Tibial nerve (tissue), 4 donors: ENCODE results near the gene JAGN1. TPM values are rescaled to one million over a fixed set of nuclear protein-coding genes. Genes with fewer than 3 reads are reported as not detected.

ENCODE experiments used
- DNase-seq, 2 donors: peaks; one replicate each; pipeline ENCODE4 v3.0.0-alpha.2; 2019; ENCODE audit warnings: low spot score in 2 of 2
- H3K27ac ChIP-seq, 4 donors: fragments of 200-600 bp; sonication (generic) in 3 of 4; one replicate each; pipeline ENCODE4 v1.5.1; 2017 to 2019; ENCODE audit warnings: mild to moderate bottlenecking in 1 of 4
- H3K27me3 ChIP-seq, 2 donors: fragments of 200-600 bp; sonication (generic) in 1 of 2; one replicate each; pipeline versions ENCODE4 v1.5.1 to v1.6.0; 2017 to 2019
- H3K36me3 ChIP-seq, 3 donors: fragments of 200-600 bp; sonication (generic); one replicate each; pipeline ENCODE4 v1.5.1; 2018 to 2019
- H3K4me1 ChIP-seq, 4 donors: fragments of 200-600 bp; sonication (generic) in 3 of 4; one replicate each; pipeline ENCODE4 v1.5.1; 2017 to 2019
- H3K4me3 ChIP-seq, 4 donors: fragments of 200-600 bp; sonication (generic) in 3 of 4; one replicate each; pipeline ENCODE4 v1.5.1; 2017 to 2019; ENCODE audit warnings: mild to moderate bottlenecking in 1 of 4, moderate library complexity in 1 of 4
- H3K9me3 ChIP-seq, 4 donors: fragments of 200-600 bp; sonication (generic) in 3 of 4; one replicate each; pipeline ENCODE4 v1.5.1; 2017 to 2019
- CTCF ChIP-seq, 5 experiments: fragments of 200-600 bp in 3 of 5; fragments of 450-650 bp in 2 of 5; sonication (generic) in 3 of 5; IDR thresholded peaks; one replicate each; pipeline ENCODE4 v1.5.1; 2016 to 2019; ENCODE audit warnings: antibody characterized with exemption in 5 of 5, mild to moderate bottlenecking in 3 of 5, moderate library complexity in 2 of 5
- EP300 ChIP-seq, 2 donors: sonication (generic); formaldehyde crosslinking; IDR thresholded peaks; one replicate each; pipeline ENCODE4 v1.6.1; 2017; ENCODE audit warnings: antibody characterized with exemption in 2 of 2, mild to moderate bottlenecking in 1 of 2
- POLR2A ChIP-seq, 2 donors: fragments of 450-650 bp; IDR thresholded peaks; one replicate each; pipeline ENCODE4 v1.6.1; 2017; ENCODE audit warnings: antibody characterized with exemption in 2 of 2, mild to moderate bottlenecking in 2 of 2, moderate library complexity in 2 of 2
- WGBS, 2 donors: methylation state at CpG; one replicate each; pipeline ENCODE4 v1.1.5; 2018; 5-methylcytosine and 5-hydroxymethylcytosine counted together
- total RNA-seq, 4 donors: library from RNA; depleted of rRNA; stranded (reverse); fragments of >200 nt; gene quantifications; one replicate each; pipeline ENCODE4 v1.1.0, GENCODE V29; 2016

The JAGN1 gene
- total RNA-seq, 4 donors from 2014 or later = 21.6 to 46.7 (median 34.7) TPM

GRCh38 chr3:9918261-9919038 is 28.0 kb downstream of the JAGN1 start:
- DNase-seq = no peak
- TF ChIP-seq EP300 (IDR thresholded peaks at IDR 0.05) (no peak), CTCF (IDR thresholded peaks at IDR 0.05) (no peak), POLR2A (IDR thresholded peaks at IDR 0.05) (no peak)
- peaks cover 0 to 47% (median 29%) of the 10 kb centered on the region in 4 donors for H3K4me1 ChIP-seq
- H3K9me3 ChIP-seq = no peaks in the 10 kb centered on the region
- no peaks in the 10 kb centered on the region for H3K27me3 ChIP-seq
- WGBS, 2 donors = 91 to 93% methylated on average over 7 to 8 of the region's 8 CpGs
- no peak overlapping the region for H3K4me3 ChIP-seq
- H3K36me3 ChIP-seq = peaks cover 0 to 27% (median 0%) of the 10 kb centered on the region in 3 donors
- peak overlapping the region in 1 of 4 donors; percentile 95 for H3K27ac ChIP-seq

- no peak overlapping the region for H3K4me3 ChIP-seq
- H3K4me1 ChIP-seq = peaks cover 0 to 14% (median 4%) of the 10 kb centered on the region in 4 donors
- peaks cover 0 to 75% (median 0%) of the 10 kb centered on the region in 3 donors for H3K36me3 ChIP-seq
- no peaks in the 10 kb centered on the region for H3K9me3 ChIP-seq
- no peaks in the 10 kb centered on the region for H3K27me3 ChIP-seq
- TF ChIP-seq EP300 (IDR thresholded peaks at IDR 0.05) = no peak
- TF ChIP-seq CTCF (IDR thresholded peaks at IDR 0.05) = no peak
- no peak for TF ChIP-seq POLR2A (IDR thresholded peaks at IDR 0.05)
- no peak for DNase-seq
- 91 to 95% methylated on average over 21 to 23 of the region's 23 CpGs for WGBS, 2 donors
- H3K27ac ChIP-seq = no peak overlapping the region
These were observed 37.7 kb downstream of the JAGN1 start for GRCh38 chr3:9928158-9928557.

- peaks cover 5 to 35% (median 17%) of the 10 kb centered on the region in 4 donors for H3K4me1 ChIP-seq
- no peaks in the 10 kb centered on the region for H3K9me3 ChIP-seq
- H3K4me3 ChIP-seq = no peak overlapping the region
- no peaks in the 10 kb centered on the region for H3K27me3 ChIP-seq
- no peak overlapping the region for H3K27ac ChIP-seq
- no peak for TF ChIP-seq POLR2A (IDR thresholded peaks at IDR 0.05)
- TF ChIP-seq CTCF (IDR thresholded peaks at IDR 0.05) = no peak
- TF ChIP-seq EP300 (IDR thresholded peaks at IDR 0.05) = no peak
- WGBS, 2 donors = 93 to 95% methylated on average over 4 of the region's 4 CpGs
- DNase-seq = no peak
- H3K36me3 ChIP-seq = peaks cover 0 to 56% (median 0%) of the 10 kb centered on the region in 3 donors
These were observed 40.5 kb downstream of the JAGN1 start for GRCh38 chr3:9930804-9931418.

- Histone ChIP-seq H3K27ac (peak overlapping the region; percentile 90 to 98 (median 98)), H3K9me3 (no peaks in the 10 kb centered on the region), H3K36me3 (peaks cover 0 to 55% (median 0%) of the 10 kb centered on the region in 3 donors), H3K4me1 (peaks cover 5 to 39% (median 18%) of the 10 kb centered on the region in 4 donors), H3K4me3 (peak overlapping the region; percentile 68 to 88 (median 81)), H3K27me3 (no peaks in the 10 kb centered on the region)
- WGBS, 2 donors = 1 to 6% methylated on average over 13 of the region's 13 CpGs
- TF ChIP-seq CTCF (IDR thresholded peaks at IDR 0.05) (no peak), POLR2A (IDR thresholded peaks at IDR 0.05) (peak in 1 of 2 donors; percentile 3)
- DNase-seq = no peak
These were observed 42.1 kb downstream of the JAGN1 start for GRCh38 chr3:9932535-9932842.
